ENCODE results near the gene ARL16.
A peak's percentile ranks its signal among the peaks of the same experiment; 100 is the strongest.

ARL16 gene

DNA sequence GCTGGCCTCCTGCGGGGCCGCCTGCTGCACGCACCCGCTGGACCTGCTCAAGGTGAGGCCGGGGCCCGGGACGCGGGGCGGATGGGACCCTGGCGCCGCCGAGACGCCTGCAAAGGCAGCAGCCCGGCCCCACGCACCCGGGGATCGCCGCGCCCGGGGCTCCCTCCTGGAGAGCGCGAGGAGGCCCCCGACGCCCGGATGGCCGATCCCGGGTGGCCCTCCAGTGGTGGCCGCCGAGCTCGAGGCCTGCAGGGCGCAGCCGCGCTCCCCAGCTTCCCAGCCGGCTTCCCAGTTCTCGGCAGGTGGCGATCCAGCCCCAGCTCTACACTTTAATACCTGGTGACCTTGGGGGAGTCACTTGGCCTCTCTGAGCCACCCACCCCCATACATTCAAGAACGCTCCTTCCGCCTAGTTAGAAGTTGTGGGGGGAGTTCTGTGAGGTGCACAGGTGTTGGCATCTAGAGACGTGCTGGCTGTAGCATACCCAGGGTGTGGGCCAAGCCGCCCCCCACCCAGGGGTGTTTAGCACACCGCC lies 28.9 kb upstream of the ARL16 start:
- no peak for DNase-seq

DNA sequence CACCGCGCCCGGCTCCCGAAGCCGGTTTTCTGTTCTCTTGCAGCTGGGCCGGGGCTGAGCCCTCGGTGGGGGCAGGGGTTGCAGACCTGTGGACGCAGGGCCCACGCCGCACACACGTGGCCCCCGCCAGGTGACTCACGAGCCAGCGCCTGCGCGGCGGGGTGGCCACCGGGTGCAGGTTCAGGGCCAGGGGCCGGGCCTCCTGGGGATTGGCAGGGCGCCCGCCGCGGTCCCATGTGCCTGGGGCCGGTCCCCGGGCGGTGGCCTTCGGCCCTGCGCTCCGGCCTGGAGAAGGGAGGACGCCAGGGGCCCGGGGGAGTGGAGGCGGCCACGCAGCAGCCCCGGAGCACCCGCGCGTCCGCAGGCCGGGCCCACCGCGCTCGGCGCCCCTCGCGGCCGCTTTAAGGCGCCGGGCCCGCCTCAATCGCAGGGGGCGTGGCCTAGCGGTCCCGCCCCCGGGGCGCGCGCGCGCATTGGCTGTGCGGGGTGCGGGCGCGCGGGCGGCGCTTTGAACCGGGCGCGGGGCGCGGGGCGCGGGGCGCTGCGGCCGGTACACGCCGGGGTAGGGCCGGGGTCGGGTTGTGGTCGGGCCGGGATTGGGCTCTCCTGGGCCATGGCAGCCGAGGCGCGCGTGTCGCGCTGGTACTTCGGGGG lies 28.3 kb upstream of the ARL16 start, which contains the start of gene SLC25A10:
Gene SLC25A10 (plus strand): TSS at position 471 of the 654 bp plus-strand sequence. CDS start 143 bp downstream, at position 614.
- DNase-seq = peak; percentile 68

DNA sequence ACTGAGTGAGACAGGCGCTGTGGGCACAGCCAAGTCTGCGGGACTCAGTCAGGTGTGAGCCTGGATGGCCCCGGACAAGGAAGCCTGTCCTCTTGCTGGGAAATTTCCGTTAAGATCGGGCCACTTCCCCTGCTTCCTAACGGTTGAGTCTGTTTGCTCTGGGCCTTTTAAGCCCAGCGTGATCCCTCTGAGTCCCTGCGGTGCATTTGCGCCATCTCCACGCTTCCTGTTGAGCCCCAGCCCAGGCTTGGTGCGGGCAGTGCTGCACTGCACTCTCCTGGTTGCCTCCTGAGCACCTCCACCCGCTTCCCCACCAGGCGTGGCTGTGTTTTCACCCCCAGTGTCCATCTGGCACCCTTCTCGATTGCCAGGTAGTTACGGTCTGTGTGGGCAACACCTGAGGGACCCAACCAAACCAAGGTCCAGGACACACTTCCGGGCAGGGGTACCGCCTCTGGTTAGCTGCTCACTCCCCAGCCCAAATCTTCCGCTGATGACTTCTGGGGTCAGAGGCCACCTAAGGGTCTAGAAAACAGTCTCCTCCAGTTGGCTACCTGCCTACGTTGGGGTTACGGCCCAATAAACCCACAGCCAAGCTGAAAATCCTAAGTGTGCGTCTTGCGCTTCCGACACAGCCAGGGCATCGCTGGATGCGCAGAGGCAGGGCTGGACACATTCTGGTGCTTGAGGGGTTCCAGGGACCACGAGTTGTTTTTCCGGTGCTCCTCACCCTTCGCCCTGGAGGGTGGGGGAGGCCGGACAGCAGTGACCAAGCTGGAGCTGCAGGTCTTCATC lies 27.1 kb upstream of the ARL16 start:
- DNase-seq = peak; percentile 27

DNA sequence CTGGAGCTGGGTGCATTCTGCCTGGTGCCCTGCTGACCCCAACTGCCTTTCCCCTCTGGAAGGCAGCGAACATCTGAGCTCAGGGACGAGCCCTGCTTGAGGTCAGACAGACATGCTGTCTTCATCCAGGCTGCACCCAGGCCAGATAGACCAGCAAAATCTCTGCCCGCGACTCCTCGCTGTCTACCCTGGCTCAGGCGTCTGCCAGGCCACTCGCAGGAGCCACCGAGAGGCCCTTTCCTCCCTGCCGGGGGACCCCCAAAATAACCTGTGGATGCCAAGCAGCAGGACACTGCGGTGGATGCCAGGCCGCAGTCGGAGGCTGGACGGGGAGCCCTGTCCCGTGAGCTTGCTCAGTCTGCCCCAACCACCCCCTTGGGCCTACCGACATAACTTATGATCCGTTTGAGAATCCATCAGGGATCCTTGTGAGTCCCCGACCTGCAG lies 25.2 kb upstream of the ARL16 start:
- no peak for DNase-seq

DNA sequence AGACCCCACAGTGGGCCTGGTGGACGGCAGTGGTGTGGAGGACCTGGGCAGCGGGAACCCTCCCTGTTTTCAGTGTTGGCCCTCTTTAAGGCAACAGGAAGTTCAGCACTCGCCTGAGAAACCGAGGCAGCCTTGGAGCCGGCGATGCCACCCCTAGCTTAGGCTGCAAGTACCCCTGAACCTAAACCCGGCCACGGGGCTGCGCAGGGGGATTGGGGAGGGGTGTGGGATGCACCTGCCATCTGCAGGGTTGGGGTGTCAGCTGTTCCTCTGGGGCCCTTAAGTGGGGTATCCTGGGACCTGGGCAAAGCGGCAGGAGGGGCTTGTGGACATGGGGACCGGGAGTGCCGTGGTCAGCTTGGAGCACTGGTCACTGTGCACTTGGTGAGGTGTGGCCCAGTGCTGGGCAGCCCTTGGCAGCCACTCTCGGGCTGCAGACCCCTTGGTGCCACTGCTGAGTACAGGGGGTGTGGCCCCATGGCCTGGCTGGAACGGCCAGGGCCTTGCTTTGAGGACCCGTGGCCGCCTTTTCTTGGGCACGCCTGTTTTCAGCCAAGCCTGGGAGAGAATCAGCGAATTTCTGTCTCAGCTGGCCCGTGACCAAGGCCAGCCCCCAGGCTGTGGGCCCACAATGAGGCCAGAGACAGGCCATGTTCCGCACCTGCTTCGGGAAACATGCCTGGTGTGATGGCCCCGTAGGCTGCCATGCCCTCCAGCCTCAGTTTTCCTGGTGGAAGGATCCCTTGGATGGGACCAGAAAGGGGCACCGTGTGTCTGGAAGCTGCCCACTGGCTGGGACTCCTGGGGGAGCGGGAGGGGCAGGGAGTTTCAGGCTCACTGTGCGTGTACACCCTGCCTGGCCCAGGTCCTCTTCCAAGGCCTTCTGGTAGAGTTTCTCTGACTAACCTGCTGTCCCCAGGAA lies 24.4 kb upstream of the ARL16 start:
- DNase-seq = no peak

DNA sequence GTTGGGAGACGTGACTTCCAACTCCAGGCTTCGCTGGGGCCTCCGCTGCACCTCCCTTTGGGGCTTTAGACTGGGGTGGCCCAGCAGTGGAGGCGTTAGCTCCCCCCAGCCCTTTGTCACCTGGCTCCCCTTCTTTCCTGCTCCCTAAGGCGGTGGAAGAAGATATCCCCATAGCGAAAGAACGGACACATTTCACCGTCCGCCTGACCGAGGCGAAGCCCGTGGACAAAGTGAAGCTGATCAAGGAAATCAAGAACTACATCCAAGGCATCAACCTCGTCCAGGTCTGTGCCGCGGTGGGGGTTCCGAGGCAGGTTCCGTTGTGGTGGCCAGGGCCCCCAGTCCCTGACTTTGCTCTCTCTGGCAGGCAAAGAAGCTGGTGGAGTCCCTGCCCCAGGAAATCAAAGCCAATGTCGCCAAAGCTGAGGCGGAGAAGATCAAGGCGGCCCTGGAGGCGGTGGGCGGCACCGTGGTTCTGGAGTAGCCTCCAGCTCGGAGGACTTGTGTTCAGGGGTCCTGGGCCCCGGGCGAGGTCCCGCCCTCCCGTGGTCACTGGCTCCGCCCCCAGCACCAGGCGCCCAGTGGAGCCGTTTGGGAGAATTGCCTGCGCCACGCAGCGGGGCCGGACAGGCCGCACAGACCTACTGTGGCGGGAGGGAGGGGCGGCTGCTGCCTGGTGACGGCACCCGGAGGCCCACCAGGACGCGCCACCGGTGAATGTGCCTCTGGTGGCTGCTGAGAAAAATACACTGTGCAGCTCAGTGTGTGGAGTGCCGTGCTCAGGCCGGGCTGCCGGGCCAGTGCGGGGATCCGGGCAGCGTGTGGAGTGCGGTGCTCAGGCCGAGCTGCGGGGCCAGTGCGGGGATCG lies 23.4 kb upstream of the ARL16 start:
- no peak for DNase-seq

DNA sequence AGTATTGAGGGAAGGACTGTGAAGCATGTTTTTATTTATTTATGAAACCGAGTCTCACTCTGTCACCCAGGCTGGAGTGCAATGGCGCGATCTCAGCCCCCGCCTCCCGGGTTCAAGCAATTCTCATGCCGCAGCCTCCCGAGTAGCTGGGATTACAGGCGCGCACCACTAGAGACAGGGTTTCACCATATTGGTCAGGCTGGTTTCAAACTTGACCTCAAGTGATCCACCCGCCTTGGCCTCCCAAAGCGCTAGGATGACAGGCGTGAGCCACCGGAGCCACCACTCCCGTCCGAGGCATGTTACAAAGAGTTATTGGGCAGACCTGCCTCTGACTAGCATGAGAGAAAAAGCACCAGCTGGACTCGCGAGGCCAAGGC lies 22.6 kb upstream of the ARL16 start:
- no peak for DNase-seq

DNA sequence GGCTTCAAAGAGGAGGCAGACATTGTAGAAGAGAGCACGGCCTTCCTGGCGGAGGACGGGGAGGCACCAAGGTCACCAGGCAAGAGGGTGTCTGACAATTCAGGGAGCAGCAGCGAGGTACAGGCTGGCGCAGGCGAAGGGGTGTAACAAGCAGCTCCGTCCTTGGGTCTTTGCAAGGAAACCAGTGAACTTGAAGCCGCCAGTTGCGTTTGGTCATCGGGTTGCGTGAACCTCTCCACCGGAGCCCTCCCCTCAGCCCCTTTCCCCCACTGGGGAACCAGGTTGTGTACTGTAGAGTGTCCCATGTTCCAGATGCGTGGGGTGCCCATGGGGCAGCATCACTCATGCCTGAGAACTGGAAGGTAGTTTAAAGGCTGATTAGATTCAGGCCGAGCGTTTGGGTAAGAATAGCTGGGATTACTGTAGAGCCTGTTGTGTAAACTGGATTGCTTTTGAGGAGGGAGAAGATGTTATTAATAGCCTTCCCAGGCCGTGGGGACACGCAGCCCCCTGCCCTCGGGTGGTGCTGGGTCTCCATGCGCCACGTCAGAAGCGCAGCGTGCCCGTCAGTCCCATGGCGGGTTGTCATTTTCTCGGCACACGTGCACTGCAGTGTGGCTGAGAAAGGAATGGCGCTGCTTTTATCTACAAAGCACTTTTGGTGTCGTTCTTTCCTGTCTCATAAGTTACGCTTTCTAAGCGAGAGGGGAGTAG lies 22.1 kb upstream of the ARL16 start:
- DNase-seq = no peak

DNA sequence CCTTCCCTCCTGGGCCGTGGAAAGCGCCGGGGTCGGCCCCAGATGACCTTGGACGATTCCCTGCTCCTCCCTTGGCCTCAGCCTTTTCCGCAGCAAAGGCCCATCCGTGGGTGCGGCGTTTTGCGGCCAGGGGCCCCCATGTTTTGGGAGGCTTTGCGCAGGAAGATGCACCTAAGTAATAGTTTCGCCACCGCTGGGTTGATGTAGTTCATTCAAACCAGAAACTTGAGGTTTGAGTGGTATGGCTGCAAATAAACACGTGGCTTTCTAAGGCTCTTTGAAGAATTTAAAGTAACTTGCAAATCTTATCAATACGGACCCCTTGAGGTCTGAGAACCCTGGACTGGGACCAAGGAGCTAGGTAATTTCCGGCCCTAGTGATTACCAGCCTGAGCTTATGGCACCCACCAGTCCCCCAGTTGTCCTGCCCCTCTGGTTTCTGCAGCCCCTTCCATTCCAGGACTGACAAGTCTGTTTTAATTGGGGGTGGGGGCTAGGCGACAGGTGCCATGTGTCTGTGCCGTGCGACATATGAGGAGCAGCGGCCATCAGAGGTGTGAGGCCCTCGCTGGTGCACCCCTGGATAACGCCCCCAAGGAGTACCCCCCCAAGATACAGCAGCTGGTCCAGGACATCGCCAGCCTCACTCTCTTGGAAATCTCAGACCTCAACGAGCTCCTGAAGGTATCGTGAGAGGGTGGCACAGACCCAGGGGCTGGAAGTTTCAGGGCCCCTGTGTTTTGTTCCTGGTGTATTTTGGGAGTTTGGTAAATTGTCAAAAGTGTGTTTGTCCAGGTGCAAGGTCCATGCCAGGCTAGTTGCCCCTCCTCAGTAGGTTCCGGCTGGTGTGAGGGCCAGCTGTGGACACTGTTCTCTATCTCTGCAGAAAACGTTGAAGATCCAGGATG lies 20.4 kb upstream of the ARL16 start:
- DNase-seq = peak; percentile 3

DNA sequence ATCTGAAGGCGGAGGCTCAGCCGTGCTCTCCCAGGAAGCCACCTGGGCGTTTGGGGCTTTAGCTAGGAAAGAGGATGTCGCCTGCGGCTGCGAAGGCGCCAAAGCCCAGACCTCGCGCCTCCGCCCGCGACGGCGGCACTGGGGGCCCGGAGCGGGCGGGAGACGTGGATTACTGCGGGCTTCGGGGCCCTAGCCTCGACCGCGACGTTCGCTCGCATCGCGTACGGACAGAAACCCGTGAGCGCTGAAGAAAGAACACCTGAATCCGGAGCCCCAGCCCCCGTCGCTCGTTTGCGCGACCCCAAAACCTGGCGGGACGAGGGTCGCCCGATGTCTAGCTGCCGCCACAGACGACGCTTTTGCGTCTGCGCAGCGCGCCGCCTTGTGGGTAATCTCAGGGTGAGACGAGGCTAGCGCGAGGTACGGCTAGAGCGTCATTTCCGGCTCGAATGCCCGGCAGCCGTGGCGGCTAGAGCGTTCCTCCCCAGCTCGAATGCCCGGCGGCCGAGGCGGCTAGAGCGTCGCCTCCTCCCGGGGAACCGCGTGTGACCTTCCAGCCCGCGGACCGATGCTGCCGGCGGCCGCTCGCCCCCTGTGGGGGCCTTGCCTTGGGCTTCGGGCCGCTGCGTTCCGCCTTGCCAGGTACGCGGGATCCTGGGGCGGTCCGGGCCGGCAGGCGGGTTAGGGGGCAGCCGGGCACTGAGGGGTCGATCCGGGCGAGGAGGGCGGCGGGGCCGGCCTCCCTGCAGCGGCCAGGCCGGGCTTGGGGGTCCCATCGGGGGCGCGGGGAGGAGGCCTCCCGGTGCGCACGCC lies 19.5 kb upstream of the ARL16 start, which contains the start of gene MRPL12:
Gene MRPL12 (plus strand): TSS at position 434 of the 813 bp plus-strand sequence. CDS start 135 bp downstream, at position 569.
- peak; percentile 92 for DNase-seq

DNA sequence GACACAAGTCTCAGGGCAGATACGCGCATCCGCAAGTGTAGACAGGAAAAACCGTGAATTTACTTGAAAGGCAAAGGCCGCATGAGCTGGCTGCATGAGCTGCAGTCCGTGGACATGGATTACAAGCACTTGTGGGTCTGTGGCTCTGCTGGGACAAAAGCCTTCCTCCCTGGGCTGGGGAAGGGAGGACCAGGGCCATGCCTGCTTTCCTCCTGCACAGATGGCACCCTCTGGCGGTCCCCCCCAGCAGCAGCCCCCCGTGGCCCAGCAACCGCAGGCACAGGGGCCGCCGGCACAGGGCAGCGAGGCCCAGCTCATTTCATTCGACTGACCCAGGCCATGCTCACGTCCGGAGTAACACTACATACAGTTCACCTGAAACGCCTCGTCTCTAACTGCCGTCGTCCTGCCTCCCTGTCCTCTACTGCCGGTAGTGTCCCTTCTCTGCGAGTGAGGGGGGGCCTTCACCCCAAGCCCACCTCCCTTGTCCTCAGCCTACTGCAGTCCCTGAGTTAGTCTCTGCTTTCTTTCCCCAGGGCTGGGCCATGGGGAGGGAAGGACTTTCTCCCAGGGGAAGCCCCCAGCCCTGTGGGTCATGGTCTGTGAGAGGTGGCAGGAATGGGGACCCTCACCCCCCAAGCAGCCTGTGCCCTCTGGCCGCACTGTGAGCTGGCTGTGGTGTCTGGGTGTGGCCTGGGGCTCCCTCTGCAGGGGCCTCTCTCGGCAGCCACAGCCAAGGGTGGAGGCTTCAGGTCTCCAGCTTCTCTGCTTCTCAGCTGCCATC lies 17.9 kb upstream of the ARL16 start:
- no peak for DNase-seq

DNA sequence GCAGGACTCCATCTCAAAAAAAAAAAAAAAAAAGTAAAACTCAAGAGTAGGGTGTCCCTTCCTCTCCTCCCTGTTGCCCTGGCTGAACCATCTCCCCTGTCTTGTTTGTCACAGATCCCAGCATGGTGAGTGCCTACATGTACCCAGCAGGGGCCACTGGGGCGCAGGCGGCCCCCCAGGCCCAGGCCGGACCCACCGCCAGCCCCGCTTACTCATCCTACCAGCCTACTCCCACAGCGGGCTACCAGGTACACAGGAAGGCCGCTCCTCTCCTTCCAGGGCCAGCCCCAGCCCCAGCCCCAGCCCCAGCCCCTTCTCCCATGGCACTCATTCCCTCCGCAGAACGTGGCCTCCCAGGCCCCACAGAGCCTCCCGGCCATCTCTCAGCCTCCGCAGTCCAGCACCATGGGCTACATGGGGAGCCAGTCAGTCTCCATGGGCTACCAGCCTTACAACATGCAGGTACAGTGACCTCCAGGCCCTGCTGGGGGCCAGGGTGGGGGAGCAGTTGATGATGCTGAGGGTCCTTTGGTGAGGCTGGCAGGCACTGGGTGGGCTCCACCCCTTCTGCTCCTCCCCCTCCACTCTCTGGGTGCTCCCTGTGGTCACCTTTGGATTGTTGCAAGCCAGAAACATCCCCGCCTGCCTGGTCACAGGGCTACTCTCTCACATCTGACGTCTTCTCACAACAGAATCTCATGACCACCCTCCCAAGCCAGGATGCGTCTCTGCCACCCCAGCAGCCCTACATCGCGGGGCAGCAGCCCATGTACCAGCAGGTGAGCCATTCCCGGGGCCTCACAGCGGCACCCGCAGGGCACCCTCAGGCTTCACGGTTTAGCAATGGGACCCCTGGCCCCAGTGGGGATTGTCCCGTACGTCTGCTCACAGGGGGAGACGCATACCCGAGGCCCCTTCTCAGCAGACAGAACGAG lies 17.0 kb upstream of the ARL16 start:
- DNase-seq = no peak

DNA sequence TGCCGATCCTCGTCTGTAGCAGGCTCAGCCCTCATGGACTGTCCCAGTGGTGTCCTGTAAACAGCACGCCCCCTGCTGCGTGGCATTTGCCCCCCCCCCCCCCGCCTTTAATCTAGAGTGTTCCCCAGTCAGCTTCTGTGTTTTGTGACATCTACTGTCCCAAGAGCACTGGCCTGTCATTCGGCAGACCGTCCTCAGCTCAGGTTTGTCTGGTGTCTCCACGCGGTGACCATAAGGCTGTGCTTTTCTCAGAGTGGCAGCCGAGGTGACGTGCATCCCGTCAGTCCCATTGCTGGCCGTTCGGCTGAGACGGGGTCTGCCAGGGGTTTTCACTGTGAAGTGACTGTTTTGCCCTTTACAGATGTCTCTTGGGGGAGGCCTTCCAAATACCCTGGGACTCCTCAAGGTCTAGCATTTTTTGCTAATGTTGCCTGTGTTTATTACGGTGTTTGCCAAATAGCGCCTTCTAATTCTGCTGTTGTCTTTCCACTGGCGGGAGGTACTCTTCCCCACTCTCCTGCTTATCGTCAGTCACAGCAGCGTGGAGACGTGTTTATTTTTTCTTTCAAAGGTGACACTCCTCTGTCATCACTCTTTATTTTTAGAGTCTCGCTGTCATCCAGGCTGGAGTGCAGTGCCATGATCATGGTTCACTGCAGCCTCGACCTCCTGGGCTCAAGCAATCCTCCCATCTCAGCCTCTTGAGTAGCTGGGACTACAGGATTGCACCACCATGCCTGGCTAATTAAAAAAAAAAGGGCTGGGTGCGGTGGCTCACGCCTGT lies 13.9 kb upstream of the ARL16 start:
- DNase-seq = no peak

DNA sequence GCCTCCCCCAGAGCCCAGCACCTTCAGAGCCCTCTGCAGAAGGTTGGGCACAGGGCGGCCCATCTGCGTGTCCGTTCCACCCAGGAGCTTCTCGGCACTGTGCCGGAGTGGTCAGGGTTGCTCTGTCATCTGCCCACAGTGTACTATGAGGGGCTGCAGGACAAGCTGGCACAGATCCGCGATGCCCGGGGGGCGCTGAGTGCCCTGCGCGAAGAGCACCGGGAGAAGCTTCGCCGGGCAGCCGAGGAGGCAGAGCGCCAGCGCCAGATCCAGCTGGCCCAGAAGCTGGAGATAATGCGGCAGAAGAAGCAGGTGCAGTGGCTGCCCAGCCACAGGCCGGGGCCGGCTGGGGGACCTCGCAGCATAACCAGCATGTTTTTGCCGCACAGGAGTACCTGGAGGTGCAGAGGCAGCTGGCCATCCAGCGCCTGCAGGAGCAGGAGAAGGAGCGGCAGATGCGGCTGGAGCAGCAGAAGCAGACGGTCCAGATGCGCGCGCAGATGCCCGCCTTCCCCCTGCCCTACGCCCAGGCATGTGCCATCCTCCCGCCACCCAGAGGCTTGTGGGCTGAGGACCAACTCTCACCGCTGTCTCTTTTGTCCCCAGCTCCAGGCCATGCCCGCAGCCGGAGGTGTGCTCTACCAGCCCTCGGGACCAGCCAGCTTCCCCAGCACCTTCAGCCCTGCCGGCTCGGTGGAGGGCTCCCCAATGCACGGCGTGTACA lies 12.8 kb upstream of the ARL16 start:
- DNase-seq = no peak

DNA sequence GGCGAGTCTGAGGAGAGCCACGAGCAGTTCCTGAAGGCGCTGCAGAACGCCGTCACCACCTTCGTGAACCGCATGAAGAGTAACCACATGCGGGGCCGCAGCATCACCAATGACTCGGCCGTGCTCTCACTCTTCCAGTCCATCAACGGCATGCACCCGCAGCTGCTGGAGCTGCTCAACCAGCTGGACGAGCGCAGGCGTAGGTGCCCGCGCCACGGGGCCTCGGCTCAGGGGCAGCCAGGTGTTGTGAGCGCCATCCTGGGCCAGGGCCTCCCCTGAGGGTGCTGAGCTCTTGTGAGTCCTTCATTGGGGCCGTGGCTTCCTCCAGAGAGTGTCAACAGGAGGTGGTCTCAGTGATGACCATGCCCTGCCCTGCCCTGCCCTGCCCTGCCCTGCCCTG lies 12.2 kb upstream of the ARL16 start:
- no peak for DNase-seq

DNA sequence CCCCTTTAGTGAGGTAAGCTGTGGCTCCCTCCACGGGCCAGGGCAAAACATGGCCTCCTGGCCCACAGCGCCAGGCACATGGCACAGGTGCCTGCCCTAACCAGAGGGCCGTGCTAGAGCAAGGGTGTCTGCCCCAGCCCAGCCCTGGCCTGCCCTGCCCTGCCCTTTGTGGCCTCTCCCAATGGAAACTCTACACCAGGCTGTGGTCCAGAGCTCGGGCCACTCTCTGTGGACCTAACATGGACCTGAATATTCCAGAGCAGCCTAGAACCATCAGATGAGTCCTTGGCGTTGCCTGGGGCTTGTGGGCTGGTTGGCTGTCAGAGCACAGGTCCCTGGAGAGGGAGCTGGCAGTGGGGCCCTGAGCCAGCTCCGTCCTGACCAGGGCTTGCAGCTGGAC lies 11.6 kb upstream of the ARL16 start:
- DNase-seq = no peak
